ENCODE measurements around the gene FOXP1. TPM values are rescaled to one million over a fixed set of nuclear protein-coding genes. Genes with fewer than 3 reads are reported as not detected.

Gene FOXP1
- total RNA-seq, 4 donors from 2014 or later = 13.2 to 46.6 (median 29.2) TPM

GRCh38 chr3:71598292-71598691 is 14.8 kb upstream of the FOXP1 start:
- TF ChIP-seq CTCF (IDR thresholded peaks at IDR 0.05 in 4 of 5, conservative IDR thresholded peaks at IDR 0.05 in 1 of 5) (no peak), POLR2A (IDR thresholded peaks at IDR 0.05) (no peak)
- Histone ChIP-seq H3K4me1 (no peaks in the 10 kb centered on the region), H3K9me3 (no peaks in the 10 kb centered on the region), H3K4me3 (no peak overlapping the region), H3K36me3 (no peaks in the 10 kb centered on the region), H3K27me3 (no peaks in the 10 kb centered on the region), H3K27ac (no peak overlapping the region)
- in situ Hi-C loops (cut with MboI; ENCODE audit: low sequenced_read_pairs in 4 of 4) = loop anchor here in 2 of 4 donors (25.0 kb wide), 3 partner anchors 461 to 1061 kb away; no protein-coding TSS in a partner anchor
- DNase-seq (no peak), ATAC-seq (no peak)
- intact Hi-C loops (cut with DNase I; ENCODE audit: low total_unique reads) = no loop called here

GRCh38 chr3:71597286-71597685 is 13.8 kb upstream of the FOXP1 start:
- intact Hi-C loops (cut with DNase I; ENCODE audit: low total_unique reads) (no loop called here), in situ Hi-C loops (cut with MboI; ENCODE audit: low sequenced_read_pairs in 4 of 4) (loop anchor here in 2 of 4 donors (25.0 kb wide), 3 partner anchors 460 to 1060 kb away; no protein-coding TSS in a partner anchor)
- no peak overlapping the region for H3K27ac ChIP-seq
- H3K4me3 ChIP-seq = no peak overlapping the region
- DNase-seq = no peak
- H3K9me3 ChIP-seq = no peaks in the 10 kb centered on the region
- H3K4me1 ChIP-seq = no peaks in the 10 kb centered on the region
- H3K36me3 ChIP-seq = no peaks in the 10 kb centered on the region
- ATAC-seq = no peak
- TF ChIP-seq CTCF (IDR thresholded peaks at IDR 0.05 in 4 of 5, conservative IDR thresholded peaks at IDR 0.05 in 1 of 5) (no peak), POLR2A (IDR thresholded peaks at IDR 0.05) (no peak)
- H3K27me3 ChIP-seq = no peaks in the 10 kb centered on the region

GRCh38 chr3:71593106-71593505 is 9.6 kb upstream of the FOXP1 start:
- Histone ChIP-seq H3K36me3 (no peaks in the 10 kb centered on the region), H3K9me3 (no peaks in the 10 kb centered on the region), H3K4me1 (no peaks in the 10 kb centered on the region), H3K27me3 (no peaks in the 10 kb centered on the region), H3K4me3 (no peak overlapping the region), H3K27ac (no peak overlapping the region)
- in situ Hi-C loops (cut with MboI; ENCODE audit: low sequenced_read_pairs in 4 of 4) (loop anchor here in 2 of 4 donors (25.0 kb wide), 3 partner anchors 456 to 1056 kb away; no protein-coding TSS in a partner anchor), intact Hi-C loops (cut with DNase I; ENCODE audit: low total_unique reads) (no loop called here)
- DNase-seq (no peak), ATAC-seq (no peak)
- TF ChIP-seq POLR2A (IDR thresholded peaks at IDR 0.05) (no peak), CTCF (IDR thresholded peaks at IDR 0.05 in 4 of 5, conservative IDR thresholded peaks at IDR 0.05 in 1 of 5) (no peak)

GRCh38 chr3:71591101-71591500 is 7.6 kb upstream of the FOXP1 start:
- intact Hi-C loops (cut with DNase I; ENCODE audit: low total_unique reads) (no loop called here), in situ Hi-C loops (cut with MboI; ENCODE audit: low sequenced_read_pairs in 4 of 4) (loop anchor here in 2 of 4 donors (25.0 kb wide), 3 partner anchors 454 to 1054 kb away; no protein-coding TSS in a partner anchor)
- no peak for ATAC-seq

More at GRCh38 chr3:71591101-71591500, 7.6 kb upstream of the FOXP1 start:
- H3K4me3 ChIP-seq = no peak overlapping the region
- no peak for DNase-seq
- H3K4me1 ChIP-seq = peaks cover under 1 to 4% of the 10 kb centered on the region in 2 donors
- H3K36me3 ChIP-seq = no peaks in the 10 kb centered on the region
- no peak overlapping the region for H3K27ac ChIP-seq
- no peaks in the 10 kb centered on the region for H3K27me3 ChIP-seq
- TF ChIP-seq POLR2A (IDR thresholded peaks at IDR 0.05) (no peak), CTCF (IDR thresholded peaks at IDR 0.05 in 4 of 5, conservative IDR thresholded peaks at IDR 0.05 in 1 of 5) (no peak)
- H3K9me3 ChIP-seq = no peaks in the 10 kb centered on the region
